Trophoblast cell (in vitro differentiated cells and primary cell): Measurements from ENCODE around the gene FZD4.

Experiments
- DNase-seq, 2 donors: peaks; one replicate each; pipeline ENCODE4 v3.0.0-alpha.2; 2016
- H2AFZ ChIP-seq: 2 replicates; pipeline ENCODE4 v1.6.1; 2013; ENCODE audit warnings: low read length, moderate library complexity, mild to moderate bottlenecking; ENCODE audit not compliant: insufficient read depth, poor library complexity
- H2AK5ac ChIP-seq: 2 replicates; pipeline ENCODE4 v1.6.1; 2013; ENCODE audit warnings: mild to moderate bottlenecking, low read length
- H2BK120ac ChIP-seq: 2 replicates; pipeline ENCODE4 v1.6.1; 2013; ENCODE audit warnings: low read length, mild to moderate bottlenecking, moderate library complexity; ENCODE audit not compliant: insufficient read depth, poor library complexity
- H2BK12ac ChIP-seq: 2 replicates; pipeline ENCODE4 v1.6.1; 2013; ENCODE audit warnings: mild to moderate bottlenecking, low read length, moderate library complexity
- H2BK5ac ChIP-seq: 2 replicates; pipeline ENCODE4 v1.6.1; 2013; ENCODE audit warnings: low read length, low read depth, moderate library complexity, mild to moderate bottlenecking; ENCODE audit not compliant: poor library complexity
- H3K14ac ChIP-seq: 2 replicates; pipeline ENCODE4 v1.6.1; 2013; ENCODE audit warnings: mild to moderate bottlenecking, low read length
- H3K18ac ChIP-seq: 2 replicates; pipeline ENCODE4 v1.6.1; 2013; ENCODE audit warnings: mild to moderate bottlenecking, low read length
- H3K23ac ChIP-seq: 2 replicates; pipeline ENCODE4 v1.6.1; 2013; ENCODE audit warnings: low read length
- H3K27ac ChIP-seq: 2 replicates; pipeline ENCODE4 v1.5.1; 2013; ENCODE audit warnings: low read depth, mild to moderate bottlenecking, inconsistent platforms, low read length, moderate library complexity
- H3K27me3 ChIP-seq: 2 replicates; pipeline ENCODE4 v1.6.1; 2013; ENCODE audit warnings: inconsistent platforms, mild to moderate bottlenecking, low read length, moderate library complexity; ENCODE audit not compliant: insufficient read depth
- H3K36me3 ChIP-seq, 2 experiments: 1 replicate in 1 of 2; 2 replicates in 1 of 2; pipeline ENCODE4 v1.6.1; 2013; ENCODE audit warnings: low read length in 2 of 2, mild to moderate bottlenecking in 2 of 2, moderate library complexity in 1 of 2; ENCODE audit not compliant: insufficient read depth in 2 of 2, control insufficient read depth in 1 of 2
- H3K4ac ChIP-seq: 2 replicates; pipeline ENCODE4 v1.6.1; 2013; ENCODE audit warnings: low read depth, mild to moderate bottlenecking, low read length, moderate library complexity
- H3K4me1 ChIP-seq, 2 experiments: 1 replicate in 1 of 2; 2 replicates in 1 of 2; pipeline ENCODE4 v1.6.1; 2013; ENCODE audit warnings: low read length in 2 of 2, mild to moderate bottlenecking in 2 of 2, moderate library complexity in 1 of 2; ENCODE audit not compliant: insufficient read depth in 2 of 2, control insufficient read depth in 1 of 2
- H3K4me2 ChIP-seq: 2 replicates; pipeline ENCODE4 v1.6.1; 2013; ENCODE audit warnings: inconsistent platforms, mild to moderate bottlenecking, low read length, moderate library complexity
- H3K4me3 ChIP-seq: 2 replicates; pipeline ENCODE4 v1.5.1; 2013; ENCODE audit warnings: mild to moderate bottlenecking, low read depth, low read length, inconsistent platforms
- H3K79me1 ChIP-seq: one replicate; pipeline ENCODE4 v1.6.1; 2013; ENCODE audit warnings: low read length
- H3K79me2 ChIP-seq: 2 replicates; pipeline ENCODE4 v1.6.1; 2013; ENCODE audit warnings: low read length, mild to moderate bottlenecking; ENCODE audit not compliant: control insufficient read depth, insufficient read depth, poor library complexity
- H3K9ac ChIP-seq: 2 replicates; pipeline ENCODE4 v1.6.1; 2013; ENCODE audit warnings: mild to moderate bottlenecking, low read length
- H3K9me3 ChIP-seq: 2 replicates; pipeline ENCODE4 v1.6.1; 2013; ENCODE audit warnings: low read depth, mild to moderate bottlenecking, control low read depth, inconsistent platforms, low read length; ENCODE audit not compliant: insufficient read depth
- H4K12ac ChIP-seq: 2 replicates; pipeline ENCODE4 v1.6.1; 2013; ENCODE audit warnings: low read depth, mild to moderate bottlenecking, low read length, moderate library complexity
- H4K8ac ChIP-seq: 2 replicates; pipeline ENCODE4 v1.6.1; 2013; ENCODE audit warnings: low read depth, mild to moderate bottlenecking, low read length, moderate library complexity
- H4K91ac ChIP-seq: one replicate; pipeline ENCODE4 v1.6.1; 2013; ENCODE audit warnings: low read depth, mild to moderate bottlenecking, low read length, moderate library complexity
- WGBS: extraction: QIAGEN DNeasy Blood & Tissue Kit; methylation state at CpG from one replicate; pipeline ENCODE4 v1.1.7; 2013; ENCODE audit warnings: missing lambda C conversion rate; ENCODE audit not compliant: insufficient read length, insufficient coverage; ENCODE audit errors: extremely low coverage; 5-methylcytosine and 5-hydroxymethylcytosine counted together

Gene FZD4

GRCh38 chr11:86932259-86932585 lies 23.0 kb downstream of the FZD4 start:
- H4K91ac ChIP-seq, result no peak overlapping the region
- H3K27me3 ChIP-seq, result no peaks in the 10 kb centered on the region
- peaks cover 7 to 17% of the 10 kb centered on the region in 2 experiments for H3K4me1 ChIP-seq
- no peak overlapping the region for H2AFZ ChIP-seq
- H3K4ac ChIP-seq, result peak overlapping the region; percentile 53
- H4K12ac ChIP-seq, result no peak overlapping the region
- no peak overlapping the region for H2BK5ac ChIP-seq
- H2AK5ac ChIP-seq, result no peak overlapping the region
- peak overlapping the region; percentile 73 for H3K18ac ChIP-seq
- H4K8ac ChIP-seq, result peak overlapping the region; percentile 52
- no peak overlapping the region for H3K9ac ChIP-seq
- H3K79me2 ChIP-seq, result no peaks in the 10 kb centered on the region
- H3K14ac ChIP-seq, result no peak overlapping the region
- no peaks in the 10 kb centered on the region for H3K9me3 ChIP-seq
- no peak overlapping the region for H2BK120ac ChIP-seq
- H3K79me1 ChIP-seq, result no peaks in the 10 kb centered on the region
- H3K23ac ChIP-seq, result no peak overlapping the region
- no CpG with 5 or more reads among the region's 1 CpG for WGBS
- H3K36me3 ChIP-seq, result no peaks in the 10 kb centered on the region
- H3K4me3 ChIP-seq, result no peak overlapping the region
- no peak overlapping the region for H3K4me2 ChIP-seq
- peak overlapping the region; percentile 33 for H3K27ac ChIP-seq
- peak overlapping the region; percentile 76 for H2BK12ac ChIP-seq
- DNase-seq, result no peak

- DNase-seq, result peak in 1 of 2 donors; percentile 32
- Histone ChIP-seq H3K14ac (no peak overlapping the region), H4K8ac (no peak overlapping the region), H3K27me3 (no peaks in the 10 kb centered on the region), H3K79me2 (no peaks in the 10 kb centered on the region), H3K4me1 (peaks cover 7 to 15% of the 10 kb centered on the region in 2 experiments), H3K9ac (no peak overlapping the region), H3K36me3 (no peaks in the 10 kb centered on the region), H4K91ac (no peak overlapping the region), H2AK5ac (no peak overlapping the region), H3K79me1 (no peaks in the 10 kb centered on the region), H3K23ac (no peak overlapping the region), H3K9me3 (no peaks in the 10 kb centered on the region), H3K4me2 (no peak overlapping the region), H3K4ac (no peak overlapping the region), H2BK5ac (no peak overlapping the region), H3K18ac (no peak overlapping the region), H2BK120ac (no peak overlapping the region), H4K12ac (no peak overlapping the region), H2BK12ac (no peak overlapping the region), H2AFZ (no peak overlapping the region), H3K4me3 (no peak overlapping the region), H3K27ac (no peak overlapping the region)
- WGBS, result no CpG with 5 or more reads among the region's 8 CpGs
Observed at GRCh38 chr11:86931548-86932258, 23.5 kb downstream of the FZD4 start.

- H3K9me3 ChIP-seq, result no peaks in the 10 kb centered on the region
- H3K4me2 ChIP-seq, result no peak overlapping the region
- H3K4me1 ChIP-seq, result peaks cover 7 to 15% of the 10 kb centered on the region in 2 experiments
- no peak overlapping the region for H2BK120ac ChIP-seq
- H3K14ac ChIP-seq, result no peak overlapping the region
- H4K8ac ChIP-seq, result no peak overlapping the region
- no peaks in the 10 kb centered on the region for H3K36me3 ChIP-seq
- H3K79me1 ChIP-seq, result no peaks in the 10 kb centered on the region
- H3K4ac ChIP-seq, result no peak overlapping the region
- no CpG with 5 or more reads among the region's 1 CpG for WGBS
- H3K18ac ChIP-seq, result no peak overlapping the region
- H2BK12ac ChIP-seq, result no peak overlapping the region
- no peak overlapping the region for H3K27ac ChIP-seq
- no peak overlapping the region for H3K4me3 ChIP-seq
- H3K9ac ChIP-seq, result no peak overlapping the region
- no peaks in the 10 kb centered on the region for H3K79me2 ChIP-seq
- H3K27me3 ChIP-seq, result no peaks in the 10 kb centered on the region
- DNase-seq, result no peak
- no peak overlapping the region for H2AK5ac ChIP-seq
- no peak overlapping the region for H2AFZ ChIP-seq
- H4K91ac ChIP-seq, result no peak overlapping the region
- no peak overlapping the region for H4K12ac ChIP-seq
- no peak overlapping the region for H2BK5ac ChIP-seq
- H3K23ac ChIP-seq, result no peak overlapping the region
Observed at GRCh38 chr11:86930957-86931547, 24.1 kb downstream of the FZD4 start.

- H3K18ac ChIP-seq, result no peak overlapping the region
- H2AK5ac ChIP-seq, result no peak overlapping the region
- no peaks in the 10 kb centered on the region for H3K36me3 ChIP-seq
- no peaks in the 10 kb centered on the region for H3K9me3 ChIP-seq
- H3K4me1 ChIP-seq, result peaks cover 0 to 7% of the 10 kb centered on the region in 2 experiments
- H3K79me2 ChIP-seq, result no peaks in the 10 kb centered on the region
- H4K91ac ChIP-seq, result no peak overlapping the region
- no peak overlapping the region for H4K8ac ChIP-seq
- no peak overlapping the region for H3K14ac ChIP-seq
- H3K9ac ChIP-seq, result no peak overlapping the region
- no peaks in the 10 kb centered on the region for H3K79me1 ChIP-seq
- no peak overlapping the region for H2BK5ac ChIP-seq
- no peak for DNase-seq
- no peak overlapping the region for H3K4ac ChIP-seq
- H3K23ac ChIP-seq, result no peak overlapping the region
- no peak overlapping the region for H2AFZ ChIP-seq
- no peak overlapping the region for H2BK12ac ChIP-seq
- no peak overlapping the region for H4K12ac ChIP-seq
- no peaks in the 10 kb centered on the region for H3K27me3 ChIP-seq
- no peak overlapping the region for H2BK120ac ChIP-seq
- no peak overlapping the region for H3K4me2 ChIP-seq
- WGBS, result no CpG with 5 or more reads among the region's 3 CpGs
- no peak overlapping the region for H3K27ac ChIP-seq
- H3K4me3 ChIP-seq, result no peak overlapping the region
Observed at GRCh38 chr11:86926975-86927374, 28.2 kb downstream of the FZD4 start.
